Vagina (tissue), 2 donors: ENCODE data around the gene CGRRF1. TPM values are rescaled to one million over a fixed set of nuclear protein-coding genes. Genes with fewer than 3 reads are reported as not detected.
A peak's percentile ranks its signal among the peaks of the same experiment; 100 is the strongest.

ENCODE experiments used
- DNase-seq, 2 donors: peaks; one replicate each; pipeline ENCODE4 v3.0.0-alpha.2; 2017; ENCODE audit errors: extremely low spot score in 2 of 2
- H3K27ac ChIP-seq: fragments of 200-600 bp; sonication (generic); one replicate; pipeline ENCODE4 v1.5.1; 2019
- H3K27me3 ChIP-seq: fragments of 200-600 bp; sonication (generic); one replicate; pipeline ENCODE4 v1.5.1; 2019
- H3K36me3 ChIP-seq, 2 donors: fragments of 200-600 bp; sonication (generic); one replicate each; pipeline ENCODE4 v1.5.1; 2017 to 2019
- H3K4me1 ChIP-seq: fragments of 200-600 bp; sonication (generic); one replicate; pipeline ENCODE4 v1.5.1; 2019
- H3K4me3 ChIP-seq, 2 donors: fragments of 200-600 bp; sonication (generic); 1 replicate in 1 of 2; 2 replicates in 1 of 2; pipeline ENCODE4 v1.5.1; 2016 to 2019
- H3K9me3 ChIP-seq: fragments of 200-600 bp; sonication (generic); one replicate; pipeline ENCODE4 v1.5.1; 2019
- POLR2A ChIP-seq, 2 donors: fragments of 450-650 bp; IDR thresholded peaks; one replicate each; pipeline ENCODE4 v1.6.1; 2017; ENCODE audit warnings: antibody characterized with exemption in 2 of 2, mild to moderate bottlenecking in 2 of 2, moderate library complexity in 2 of 2
- POLR2AphosphoS5 ChIP-seq, 2 donors: sonication (generic); formaldehyde crosslinking; IDR thresholded peaks; one replicate each; pipeline ENCODE4 v1.9.0; 2017; ENCODE audit warnings: antibody characterized with exemption in 2 of 2, mild to moderate bottlenecking in 2 of 2, low read depth in 1 of 2; ENCODE audit not compliant: insufficient read depth in 1 of 2
- intact Hi-C: fragments of 100-400 bp; cut with DNase I; formaldehyde crosslinking; loops from one replicate; pipeline ENCODE4 v1.15.1; 2023
- total RNA-seq: library from RNA; depleted of rRNA; stranded (reverse); fragments of >200 nt; gene quantifications from one replicate; pipeline ENCODE4 v1.2.3, GENCODE V29; 2016
- TF ChIP-seq, protein P1 (sequence below), 3 experiments: fragments of 450-650 bp in 2 of 3; fragments of 200-600 bp in 1 of 3; sonication (generic) in 1 of 3; IDR thresholded peaks; one replicate each; pipeline ENCODE4 v1.5.1; 2017 to 2019; ENCODE audit warnings: antibody characterized with exemption in 3 of 3, mild to moderate bottlenecking in 2 of 3, moderate library complexity in 2 of 3

The CGRRF1 gene
- total RNA-seq, 1 donor from 2014 or later: 9.6 TPM

DNA sequence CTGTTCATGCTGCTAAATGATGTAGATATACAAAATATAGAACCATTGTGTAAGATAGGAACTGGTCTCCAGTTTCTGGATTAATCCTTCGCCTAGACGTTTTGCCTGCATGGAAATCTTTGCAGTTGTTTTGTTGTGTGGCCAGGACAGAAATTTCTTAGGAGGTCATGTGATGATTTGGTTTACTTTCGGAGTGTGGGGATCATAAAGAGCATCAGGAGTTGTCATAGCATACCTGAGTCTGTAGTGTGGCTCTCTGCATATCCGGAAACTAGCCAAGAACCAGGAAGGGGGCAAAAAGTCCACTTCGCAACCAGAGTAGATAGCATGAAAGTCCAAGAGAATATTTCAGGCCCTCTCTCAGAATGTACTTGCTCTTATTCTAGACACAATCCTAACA, 60.3 kb downstream of the CGRRF1 start:
- Histone ChIP-seq H3K27me3 (no peaks in the 10 kb centered on the region), H3K9me3 (no peaks in the 10 kb centered on the region), H3K4me1 (peaks cover 33% of the 10 kb centered on the region), H3K36me3 (peaks cover 0 to 8% of the 10 kb centered on the region in 2 donors), H3K4me3 (no peak overlapping the region), H3K27ac (peak overlapping the region; percentile 99)
- DNase-seq: no peak
- no peak for TF ChIP-seq POLR2AphosphoS5 (IDR thresholded peaks at IDR 0.05; ENCODE audit: insufficient read depth in 1 of 2, low read depth in 1 of 2)
- TF ChIP-seq, protein P1, sequence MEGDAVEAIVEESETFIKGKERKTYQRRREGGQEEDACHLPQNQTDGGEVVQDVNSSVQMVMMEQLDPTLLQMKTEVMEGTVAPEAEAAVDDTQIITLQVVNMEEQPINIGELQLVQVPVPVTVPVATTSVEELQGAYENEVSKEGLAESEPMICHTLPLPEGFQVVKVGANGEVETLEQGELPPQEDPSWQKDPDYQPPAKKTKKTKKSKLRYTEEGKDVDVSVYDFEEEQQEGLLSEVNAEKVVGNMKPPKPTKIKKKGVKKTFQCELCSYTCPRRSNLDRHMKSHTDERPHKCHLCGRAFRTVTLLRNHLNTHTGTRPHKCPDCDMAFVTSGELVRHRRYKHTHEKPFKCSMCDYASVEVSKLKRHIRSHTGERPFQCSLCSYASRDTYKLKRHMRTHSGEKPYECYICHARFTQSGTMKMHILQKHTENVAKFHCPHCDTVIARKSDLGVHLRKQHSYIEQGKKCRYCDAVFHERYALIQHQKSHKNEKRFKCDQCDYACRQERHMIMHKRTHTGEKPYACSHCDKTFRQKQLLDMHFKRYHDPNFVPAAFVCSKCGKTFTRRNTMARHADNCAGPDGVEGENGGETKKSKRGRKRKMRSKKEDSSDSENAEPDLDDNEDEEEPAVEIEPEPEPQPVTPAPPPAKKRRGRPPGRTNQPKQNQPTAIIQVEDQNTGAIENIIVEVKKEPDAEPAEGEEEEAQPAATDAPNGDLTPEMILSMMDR (IDR thresholded peaks at IDR 0.05): no peak
- TF ChIP-seq POLR2A (IDR thresholded peaks at IDR 0.05): no peak
- intact Hi-C loops: no loop called here

DNA sequence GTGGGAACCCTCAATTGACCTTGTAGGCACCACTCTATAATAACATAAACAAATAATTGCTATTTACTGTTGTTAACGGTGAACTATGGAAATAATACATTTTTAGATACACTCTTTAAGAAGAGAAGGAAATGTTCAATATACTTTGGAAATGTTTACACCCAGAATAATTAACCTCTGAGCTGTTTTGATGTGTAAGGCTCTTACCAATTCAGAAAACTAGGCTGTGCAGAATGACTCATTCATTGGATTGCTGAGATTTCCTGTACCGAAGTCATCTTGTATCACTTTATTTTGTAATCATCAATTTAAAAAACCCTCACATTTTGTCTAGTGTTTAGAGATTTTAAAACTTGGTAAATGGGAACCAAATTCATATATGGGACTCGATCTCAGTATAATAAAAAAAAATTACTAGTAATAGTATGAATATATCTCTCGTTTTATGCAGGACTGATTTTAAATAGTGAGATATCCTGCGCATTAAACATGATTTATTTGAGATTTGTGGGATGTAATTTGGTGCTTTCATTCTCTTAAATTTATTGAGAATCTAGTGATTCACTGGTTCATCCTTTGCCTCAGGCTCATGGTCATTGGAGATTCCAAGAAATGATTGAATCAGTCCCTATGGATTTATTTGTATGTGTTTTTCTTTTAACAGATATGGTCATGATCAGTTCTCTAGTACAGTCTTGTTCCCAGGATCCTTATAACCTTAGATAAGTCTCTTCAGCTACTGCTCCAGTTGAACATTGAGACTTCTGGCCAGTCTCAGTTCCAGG, 61.1 kb downstream of the CGRRF1 start:
- Histone ChIP-seq H3K36me3 (peaks cover 0 to 8% of the 10 kb centered on the region in 2 donors), H3K27me3 (no peaks in the 10 kb centered on the region), H3K9me3 (no peaks in the 10 kb centered on the region), H3K4me3 (no peak overlapping the region), H3K4me1 (peaks cover 35% of the 10 kb centered on the region), H3K27ac (peak overlapping the region; percentile 99)
- peak in 1 of 2 donors; percentile 56 for TF ChIP-seq POLR2AphosphoS5 (IDR thresholded peaks at IDR 0.05; ENCODE audit: insufficient read depth in 1 of 2, low read depth in 1 of 2)
- no peak for TF ChIP-seq POLR2A (IDR thresholded peaks at IDR 0.05)
- intact Hi-C loops: no loop called here
- DNase-seq: no peak

DNA sequence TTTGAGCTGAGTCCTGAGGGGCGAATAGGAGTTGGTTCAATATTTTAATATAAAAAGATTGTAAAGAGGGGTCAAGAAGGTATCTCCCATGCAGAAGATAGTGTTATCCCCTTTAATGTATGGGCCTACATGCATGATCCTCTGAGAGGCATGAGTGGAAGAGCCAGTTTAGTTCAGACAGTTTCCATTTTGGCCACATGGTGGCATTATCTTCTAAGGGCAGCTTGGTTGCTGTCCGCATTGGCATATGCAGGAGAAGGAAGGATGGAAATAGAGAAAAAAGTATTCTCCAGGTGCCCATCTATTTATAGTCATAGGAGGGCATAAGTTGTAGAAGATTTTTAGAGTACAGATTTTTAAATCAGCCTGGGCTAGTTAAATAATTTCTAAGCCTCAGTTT, 62.6 kb downstream of the CGRRF1 start:
- Histone ChIP-seq H3K27ac (no peak overlapping the region), H3K27me3 (no peaks in the 10 kb centered on the region), H3K4me3 (no peak overlapping the region), H3K4me1 (peaks cover 46% of the 10 kb centered on the region), H3K9me3 (no peaks in the 10 kb centered on the region), H3K36me3 (peaks cover 0 to 8% of the 10 kb centered on the region in 2 donors)
- no peak for TF ChIP-seq POLR2AphosphoS5 (IDR thresholded peaks at IDR 0.05; ENCODE audit: insufficient read depth in 1 of 2, low read depth in 1 of 2)
- TF ChIP-seq, protein P1 (IDR thresholded peaks at IDR 0.05): peak in 1 of 3 experiments; percentile 16
- TF ChIP-seq POLR2A (IDR thresholded peaks at IDR 0.05): no peak
- intact Hi-C loops: no loop called here
- DNase-seq: no peak

DNA sequence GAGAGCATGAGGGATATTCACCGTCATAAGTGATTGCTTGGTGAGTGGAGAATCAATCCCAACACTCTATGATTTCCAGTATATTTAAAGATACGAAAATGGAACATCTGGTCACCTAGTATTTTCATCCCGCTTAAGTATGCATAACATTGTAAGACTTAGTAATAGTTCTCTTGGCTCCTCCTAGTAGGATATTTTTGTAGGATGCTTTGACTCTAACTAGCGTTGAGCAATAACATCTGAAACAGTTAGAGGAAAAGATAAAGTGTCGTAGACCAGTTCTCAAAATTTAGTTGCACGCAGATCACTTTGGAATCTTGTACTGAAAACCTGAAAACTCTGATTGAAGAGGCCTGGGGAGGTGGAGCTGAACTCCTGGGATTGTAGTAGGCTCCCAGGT, 64.8 kb downstream of the CGRRF1 start:
- peaks cover 36% of the 10 kb centered on the region for H3K4me1 ChIP-seq
- TF ChIP-seq POLR2AphosphoS5 (IDR thresholded peaks at IDR 0.05; ENCODE audit: insufficient read depth in 1 of 2, low read depth in 1 of 2): no peak
- no peak for TF ChIP-seq POLR2A (IDR thresholded peaks at IDR 0.05)
- TF ChIP-seq, protein P1 (IDR thresholded peaks at IDR 0.05): no peak
- intact Hi-C loops: no loop called here

DNA sequence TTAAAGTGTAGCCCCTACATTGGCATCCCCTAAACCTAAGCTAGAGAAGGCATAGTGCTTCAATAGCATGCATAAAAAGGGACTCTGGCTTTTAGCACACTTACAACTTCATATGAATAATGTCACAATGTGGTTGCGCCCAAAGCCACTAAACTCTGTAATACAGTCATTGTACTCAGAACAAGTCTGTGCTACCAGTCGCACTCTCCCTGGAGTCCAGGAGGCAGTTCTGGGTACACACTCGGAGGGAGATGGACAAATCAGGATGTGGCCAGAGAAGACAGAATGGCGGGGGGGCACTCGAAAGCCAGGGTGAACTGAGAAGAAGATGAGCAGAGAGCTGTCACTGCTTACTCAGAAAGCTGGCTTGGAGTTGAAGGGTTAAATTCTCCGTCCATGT, 67.8 kb downstream of the CGRRF1 start:
- H3K4me1 ChIP-seq: peaks cover 25% of the 10 kb centered on the region
- H3K27ac ChIP-seq: no peak overlapping the region
- no peak overlapping the region for H3K4me3 ChIP-seq
- intact Hi-C loops: no loop called here
- TF ChIP-seq, protein P1 (IDR thresholded peaks at IDR 0.05): no peak
- DNase-seq: no peak
- no peaks in the 10 kb centered on the region for H3K27me3 ChIP-seq
- no peaks in the 10 kb centered on the region for H3K9me3 ChIP-seq
- H3K36me3 ChIP-seq: peaks cover 0 to 3% of the 10 kb centered on the region in 2 donors

More for the DNA sequence above, 64.8 kb downstream of the CGRRF1 start:
- Histone ChIP-seq H3K27me3 (no peaks in the 10 kb centered on the region), H3K27ac (no peak overlapping the region), H3K4me3 (no peak overlapping the region), H3K36me3 (peaks cover 0 to 8% of the 10 kb centered on the region in 2 donors), H3K9me3 (no peaks in the 10 kb centered on the region)
- DNase-seq: no peak
